Hematopoietic multipotent progenitor cell (in vitro differentiated cells): ENCODE data around the gene TBC1D7. TPM values are rescaled to one million over a fixed set of nuclear protein-coding genes. Genes with fewer than 3 reads are reported as not detected.
A peak's percentile ranks its signal among the peaks of the same experiment; 100 is the strongest.

Source experiments
- DNase-seq, 3 donors: peaks; one replicate each; pipeline ENCODE4 v3.0.0-alpha.2; 2011 to 2015; ENCODE audit warnings: low read depth in 2 of 3, low spot score in 2 of 3
- total RNA-seq: library from RNA; depleted of rRNA; stranded (reverse); fragments of >200 nt; gene quantifications from one replicate; pipeline ENCODE4 v1.2.3, GENCODE V29; 2012

Gene TBC1D7
- 14.0 TPM for total RNA-seq

- peak; percentile 86 to 92 (median 90) for DNase-seq
These were observed at the start of gene TBC1D7 for GRCh38 chr6:13328076-13328874. TSS of gene TBC1D7 (minus strand) at chr6:13328537. CDS start at chr6:13326898, 1,639 bp downstream.

GRCh38 chr6:13377054-13377758, 48.9 kb upstream of the TBC1D7 start:
- no peak for DNase-seq

GRCh38 chr6:13375360-13375878, 47.1 kb upstream of the TBC1D7 start:
- DNase-seq = no peak

- DNase-seq = no peak
These were observed 45.6 kb upstream of the TBC1D7 start for GRCh38 chr6:13373919-13374318.

DNA sequence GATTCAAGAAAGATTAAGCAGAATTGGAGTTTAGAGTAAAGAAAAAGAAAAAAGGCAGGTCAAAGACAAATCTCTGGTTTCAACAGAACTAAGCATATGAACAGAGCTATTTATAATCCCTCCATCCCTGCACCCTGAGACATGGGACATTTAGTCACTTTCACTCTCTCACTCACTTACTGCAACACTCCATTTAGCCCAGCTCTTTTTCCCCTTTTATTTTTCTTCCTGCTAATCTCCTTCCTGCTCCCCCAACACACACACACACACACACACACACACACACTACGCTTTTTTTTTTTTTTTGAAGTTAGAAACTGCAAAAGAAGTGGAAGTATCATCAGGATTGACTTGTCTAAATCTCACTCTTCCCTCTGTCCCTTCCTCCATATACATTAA, 45.1 kb upstream of the TBC1D7 start:
- DNase-seq = no peak

- no peak for DNase-seq
These were observed 44.6 kb upstream of the TBC1D7 start for GRCh38 chr6:13372688-13373487.

DNA sequence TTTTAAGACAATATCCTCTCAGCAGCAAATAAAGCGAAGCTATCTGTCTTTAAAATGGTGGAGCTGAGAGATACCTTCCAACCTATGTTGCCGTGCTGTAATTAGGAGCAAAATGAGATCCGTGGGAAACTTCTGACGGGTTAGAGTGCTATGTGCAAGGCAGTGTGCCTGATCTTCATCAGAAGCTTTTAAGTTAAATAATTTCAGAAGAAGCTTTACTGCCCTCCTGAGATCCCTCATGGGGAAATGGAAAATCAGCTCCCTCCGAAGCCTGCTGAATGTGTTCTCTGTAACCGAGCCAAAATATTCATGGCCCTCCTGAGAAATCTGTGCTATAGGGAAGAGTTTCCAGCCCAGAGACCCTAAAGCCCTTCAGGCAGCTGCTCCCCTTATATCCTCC, 43.7 kb upstream of the TBC1D7 start:
- no peak for DNase-seq

- DNase-seq = no peak
These were observed 43.2 kb upstream of the TBC1D7 start for GRCh38 chr6:13371421-13372072.

DNA sequence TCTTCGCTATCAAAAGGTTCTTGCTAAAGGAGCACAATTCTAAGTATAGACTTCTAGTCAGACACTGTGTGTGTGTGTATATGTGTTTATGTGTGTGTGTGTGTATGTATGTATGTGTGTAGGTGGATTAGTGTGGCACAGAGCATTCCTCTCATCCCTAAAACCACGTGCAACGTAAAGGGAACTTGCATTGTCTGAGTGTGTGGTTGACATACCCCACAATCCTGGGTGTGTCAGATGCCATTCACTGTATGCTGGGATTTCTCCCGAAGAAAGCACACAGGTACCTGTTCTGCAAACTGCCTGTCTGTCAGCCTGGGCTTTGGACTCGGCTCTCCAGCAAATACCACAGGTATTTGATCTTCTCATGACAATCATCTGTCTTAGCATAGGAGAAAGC, 42.3 kb upstream of the TBC1D7 start:
- DNase-seq = no peak

GRCh38 chr6:13369591-13369990, 41.3 kb upstream of the TBC1D7 start:
- no peak for DNase-seq

DNA sequence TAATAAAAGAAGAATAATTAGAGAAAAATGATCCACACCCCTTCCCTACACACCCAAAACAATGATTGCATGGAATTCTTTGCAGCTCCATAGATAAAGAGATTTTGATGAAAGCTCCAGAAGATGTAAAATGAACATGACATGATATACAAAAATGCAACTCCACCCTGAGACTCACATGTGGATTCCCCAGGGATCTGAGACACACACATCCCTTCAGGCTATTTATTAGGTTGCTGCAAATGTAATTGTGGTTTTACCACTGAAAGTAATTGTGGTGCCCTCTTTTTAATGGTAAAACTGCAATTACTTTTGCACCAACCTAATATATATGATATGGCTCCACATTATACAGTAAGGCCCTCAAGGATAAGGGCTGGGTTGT, 40.4 kb upstream of the TBC1D7 start:
- no peak for DNase-seq

- no peak for DNase-seq
These were observed 39.9 kb upstream of the TBC1D7 start for GRCh38 chr6:13368079-13368730.

DNA sequence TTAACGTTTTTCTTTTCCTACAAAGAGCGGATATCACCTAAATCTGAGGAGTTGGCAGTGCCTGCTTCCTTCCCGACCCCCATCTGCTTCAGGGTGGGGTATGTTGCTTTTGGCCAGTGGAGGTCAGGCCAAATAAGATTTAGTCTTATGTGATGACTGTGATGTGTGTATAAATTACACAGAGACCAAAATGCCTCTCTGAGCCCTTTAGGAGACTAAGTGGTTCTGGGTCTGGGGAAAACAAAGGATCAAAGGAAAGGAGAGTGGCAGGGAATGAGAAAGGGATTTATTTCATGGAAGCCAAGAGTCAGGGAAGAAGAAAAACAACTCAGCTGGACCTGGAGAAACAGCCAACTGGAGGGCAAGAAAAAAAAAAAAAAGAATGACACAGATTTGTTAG, 39.1 kb upstream of the TBC1D7 start:
- DNase-seq = no peak

DNA sequence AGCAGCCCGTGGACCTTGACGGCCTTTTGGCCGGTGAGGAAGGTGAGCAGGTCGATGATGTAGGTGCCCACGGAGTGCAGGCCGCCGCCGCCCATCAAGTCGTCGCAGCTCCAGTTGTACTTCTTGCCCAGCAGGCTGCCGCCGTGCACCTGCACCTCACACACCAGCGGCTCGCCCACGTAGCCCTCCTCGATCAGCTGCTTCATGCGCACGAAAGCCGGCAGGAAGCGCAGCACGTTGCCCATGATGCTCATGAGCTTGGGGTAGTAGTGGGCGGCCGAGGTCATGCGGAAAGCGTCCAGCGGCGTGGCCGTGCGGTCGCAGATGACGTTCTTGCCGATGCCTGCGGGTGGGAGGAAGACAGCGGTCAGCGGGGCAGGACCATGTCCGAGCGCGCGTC, 37.0 kb upstream of the TBC1D7 start:
- DNase-seq = no peak

DNA sequence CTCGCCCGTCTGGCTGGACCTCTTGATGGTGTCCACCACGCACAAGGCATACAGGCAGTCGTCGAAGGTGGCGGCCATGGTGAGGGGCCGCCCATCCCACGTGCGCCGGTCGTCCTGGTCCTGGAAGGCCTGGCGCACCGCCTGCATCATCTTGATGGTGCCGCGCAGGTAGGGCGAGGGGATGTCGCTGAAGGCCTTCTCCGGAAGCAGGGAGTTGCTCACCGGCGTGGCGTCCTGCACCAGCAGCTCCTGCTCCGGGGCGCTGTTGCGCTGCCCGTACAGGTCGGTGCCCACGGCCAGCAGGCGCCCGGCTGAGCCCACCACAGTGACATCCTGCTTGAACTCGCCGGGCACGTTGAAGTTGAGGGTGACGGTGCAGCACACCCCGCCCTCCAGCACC, 36.5 kb upstream of the TBC1D7 start:
- DNase-seq = no peak

- no peak for DNase-seq
These were observed 34.1 kb upstream of the TBC1D7 start for GRCh38 chr6:13362412-13362811.

DNA sequence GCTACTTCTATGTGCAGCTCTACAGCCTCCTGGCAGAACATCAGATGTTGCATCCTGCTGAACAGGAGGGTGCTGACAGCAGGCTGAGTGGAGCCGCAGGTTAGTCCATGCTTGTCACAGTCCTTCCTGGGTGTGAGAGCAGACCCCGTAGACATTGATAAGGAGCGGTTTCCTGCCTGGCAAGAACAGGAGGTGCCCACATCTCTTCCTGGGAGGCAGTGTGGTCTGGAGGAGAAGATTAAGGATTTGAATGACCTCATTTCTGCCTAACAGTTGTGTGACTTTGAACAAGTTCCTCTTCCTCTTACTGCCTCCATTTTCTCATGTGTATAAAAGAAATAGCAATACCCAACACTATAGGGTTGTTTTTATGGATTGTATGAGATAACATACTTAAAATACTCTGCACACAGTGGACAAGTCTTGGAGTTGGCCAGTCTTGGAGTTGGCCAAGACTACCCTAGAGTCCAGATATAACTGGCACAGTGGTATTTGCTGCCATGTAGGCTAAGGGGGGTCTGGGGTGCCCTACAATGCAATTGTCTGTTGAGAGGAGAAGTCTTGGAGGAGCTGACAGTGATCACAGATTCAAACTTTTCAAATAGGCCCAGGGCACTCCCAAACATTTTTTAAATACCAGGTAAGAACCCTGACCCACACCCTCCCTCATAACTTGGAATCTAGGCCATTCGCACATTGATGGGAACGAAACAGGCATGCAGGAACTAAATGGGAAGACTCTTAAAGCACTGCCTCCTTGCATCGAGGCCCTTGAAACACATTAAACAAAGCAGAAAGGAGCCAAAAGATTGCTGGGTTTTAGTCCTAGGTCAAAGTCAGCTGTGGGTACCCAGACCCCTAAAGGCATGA, 32.6 kb upstream of the TBC1D7 start:
- DNase-seq = peak in 1 of 3 donors; percentile 49

DNA sequence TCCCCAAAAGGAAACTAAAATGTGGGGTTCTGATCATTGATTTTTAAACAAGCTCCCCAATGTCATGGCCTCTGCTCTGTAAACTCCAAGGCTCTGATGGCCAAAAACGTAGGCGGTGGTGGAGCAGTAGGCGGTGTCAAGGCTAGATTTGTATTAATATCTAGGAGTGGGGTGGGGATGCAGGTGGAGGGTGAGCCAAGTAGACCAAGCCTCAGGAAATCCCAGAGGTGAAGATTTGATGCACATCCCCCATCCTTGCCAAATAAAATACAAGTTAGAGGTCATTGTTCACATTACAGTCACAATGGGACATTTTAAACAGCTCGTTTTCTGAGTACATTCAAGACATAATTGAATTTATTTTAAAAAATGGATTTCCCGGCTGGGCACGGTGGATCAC, 30.9 kb upstream of the TBC1D7 start:
- DNase-seq = no peak

DNA sequence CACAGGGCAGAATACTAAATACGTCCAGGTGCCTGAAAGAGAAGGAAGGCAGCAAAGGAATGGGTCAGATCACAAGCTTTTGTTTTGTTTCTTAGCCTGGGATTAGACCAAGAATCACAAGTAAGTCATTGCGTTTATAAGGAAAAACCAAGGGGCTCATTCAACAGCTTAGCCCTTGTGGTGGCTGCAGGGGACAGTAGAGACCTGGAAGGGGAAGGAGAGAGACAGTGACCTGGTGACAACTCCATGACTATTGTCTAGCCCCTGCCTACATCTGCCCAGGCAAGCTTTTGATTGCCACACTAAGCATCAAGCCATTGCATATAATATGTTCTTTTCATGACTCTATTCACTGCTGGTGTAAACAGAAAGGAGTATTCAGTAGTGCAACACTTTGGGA, 30.2 kb upstream of the TBC1D7 start:
- no peak for DNase-seq
